HEK293 (cell line): ENCODE results near the gene LRRC7.

ENCODE experiments used
- CTCF ChIA-PET: fragments of 350-600 bp; formaldehyde crosslinking; extraction: SDS; loops from one replicate; lab custom pipeline; 2021; ENCODE audit warnings: antibody characterized with exemption; lab: Yijun Ruan, JAX
- POLR2A ChIA-PET: fragments of 300-600 bp; formaldehyde crosslinking; extraction: SDS; loops from one replicate; lab custom pipeline; 2020; ENCODE audit warnings: antibody characterized with exemption, inconsistent platforms; lab: Yijun Ruan, JAX
- H3K27ac ChIP-seq: fragments of 200-500 bp; sonication (Bioruptor generic); 2 replicates; pipeline ENCODE4 v1.5.1; 2014; ENCODE audit warnings: low read depth, low read length, control low read depth, inconsistent platforms; ENCODE audit errors: extremely low read depth
- H3K36me3 ChIP-seq, 2 experiments: fragments of 200-500 bp in 1 of 2; sonication (Bioruptor generic) in 1 of 2; 1 replicate in 1 of 2; 2 replicates in 1 of 2; pipeline ENCODE4 v1.5.1; 2014 to 2017; ENCODE audit warnings: inconsistent platforms in 2 of 2, low read length in 2 of 2; ENCODE audit not compliant: control insufficient read depth in 2 of 2, insufficient read depth in 1 of 2
- H3K4me1 ChIP-seq: fragments of 200-500 bp; sonication (Bioruptor generic); 2 replicates; pipeline ENCODE4 v1.5.1; 2014; ENCODE audit warnings: mild to moderate bottlenecking, low read length, inconsistent platforms; ENCODE audit not compliant: control insufficient read depth, insufficient read depth
- H3K4me3 ChIP-seq: 2 replicates; pipeline ENCODE4 v1.5.1; 2011; ENCODE audit warnings: low read depth, mild to moderate bottlenecking, control low read depth, low read length, moderate library complexity
- H3K9me3 ChIP-seq: fragments of 200-500 bp; sonication (Bioruptor generic); 2 replicates; pipeline ENCODE4 v1.5.1; 2014; ENCODE audit warnings: low read depth, low read length, inconsistent platforms; ENCODE audit not compliant: control insufficient read depth, insufficient read depth
- GFI1B ChIP-seq: fragments of 450-650 bp; formaldehyde crosslinking; IDR thresholded peaks from 2 replicates; pipeline ENCODE4 v1.5.1; 2016; ENCODE audit warnings: missing biosample characterization, missing genetic modification characterization
- RBAK ChIP-seq: fragments of 450-650 bp; formaldehyde crosslinking; IDR thresholded peaks from 2 replicates; pipeline ENCODE4 v1.5.1; 2016; ENCODE audit warnings: missing biosample characterization, missing genetic modification characterization
- YY2 ChIP-seq: fragments of 450-650 bp; formaldehyde crosslinking; IDR thresholded peaks from 2 replicates; pipeline ENCODE4 v1.5.1; 2016; ENCODE audit warnings: missing biosample characterization, missing genetic modification characterization
- ZBTB20 ChIP-seq: fragments of 450-650 bp; formaldehyde crosslinking; IDR thresholded peaks from 2 replicates; pipeline ENCODE4 v1.5.1; 2016; ENCODE audit warnings: missing biosample characterization, missing genetic modification characterization
- ZBTB48 ChIP-seq: fragments of 450-650 bp; formaldehyde crosslinking; IDR thresholded peaks from 2 replicates; pipeline ENCODE4 v1.5.1; 2016; ENCODE audit warnings: missing biosample characterization, missing genetic modification characterization
- ZNF266 ChIP-seq: fragments of 450-650 bp; formaldehyde crosslinking; IDR thresholded peaks from 2 replicates; pipeline ENCODE4 v1.5.1; 2016; ENCODE audit warnings: missing biosample characterization, missing genetic modification characterization, low read depth
- ZNF274 ChIP-seq, 2 experiments: fragments of 200-500 bp in 1 of 2; fragments of 450-650 bp in 1 of 2; sonication (Bioruptor generic) in 1 of 2; formaldehyde crosslinking in 1 of 2; IDR thresholded peaks; 2 replicates each; pipeline versions ENCODE4 v1.5.1 to v1.6.1; 2014 to 2016; ENCODE audit warnings: borderline replicate concordance in 1 of 2, inconsistent platforms in 1 of 2, low read length in 1 of 2, missing biosample characterization in 1 of 2, missing genetic modification characterization in 1 of 2
- ZNF391 ChIP-seq: fragments of 450-650 bp; formaldehyde crosslinking; IDR thresholded peaks from 2 replicates; pipeline ENCODE4 v1.5.1; 2016; ENCODE audit warnings: low read depth, missing biosample characterization, missing genetic modification characterization, borderline replicate concordance
- ZNF404 ChIP-seq: fragments of 450-650 bp; formaldehyde crosslinking; IDR thresholded peaks from 2 replicates; pipeline ENCODE4 v1.5.1; 2017; ENCODE audit warnings: missing biosample characterization, missing genetic modification characterization
- ZNF416 ChIP-seq: fragments of 450-650 bp; formaldehyde crosslinking; IDR thresholded peaks from 2 replicates; pipeline ENCODE4 v1.5.1; 2016; ENCODE audit warnings: missing biosample characterization, missing genetic modification characterization
- ZNF423 ChIP-seq: fragments of 450-650 bp; formaldehyde crosslinking; IDR thresholded peaks from 2 replicates; pipeline ENCODE4 v1.5.1; 2016; ENCODE audit warnings: missing biosample characterization, missing genetic modification characterization
- ZNF521 ChIP-seq: fragments of 450-650 bp; formaldehyde crosslinking; IDR thresholded peaks from 2 replicates; pipeline ENCODE4 v1.5.1; 2017; ENCODE audit warnings: missing biosample characterization, mild to moderate bottlenecking, missing genetic modification characterization
- ZNF544 ChIP-seq: fragments of 450-650 bp; formaldehyde crosslinking; IDR thresholded peaks from 2 replicates; pipeline ENCODE4 v1.5.0; 2017; ENCODE audit warnings: missing biosample characterization, missing genetic modification characterization
- ZNF610 ChIP-seq: fragments of 450-650 bp; formaldehyde crosslinking; IDR thresholded peaks from 2 replicates; pipeline ENCODE4 v1.5.1; 2016; ENCODE audit warnings: missing biosample characterization, missing genetic modification characterization, borderline replicate concordance
- ZNF660 ChIP-seq: fragments of 450-650 bp; IDR thresholded peaks from 2 replicates; pipeline ENCODE4 v1.5.1; 2018; ENCODE audit warnings: missing biosample characterization, mild to moderate bottlenecking, missing genetic modification characterization
- TF ChIP-seq, protein P1 (sequence below): fragments of 450-650 bp; formaldehyde crosslinking; conservative IDR thresholded peaks from 2 replicates; pipeline ENCODE4 v1.5.1; 2016; ENCODE audit warnings: low read depth, missing biosample characterization, missing genetic modification characterization
- TF ChIP-seq, protein P2 (sequence below): fragments of 450-650 bp; formaldehyde crosslinking; IDR thresholded peaks from 2 replicates; pipeline ENCODE4 v1.5.1; 2016; ENCODE audit warnings: missing biosample characterization, missing genetic modification characterization
- TF ChIP-seq, protein P3 (sequence below): fragments of 450-650 bp; formaldehyde crosslinking; IDR thresholded peaks from 2 replicates; pipeline ENCODE4 v1.5.1; 2016; ENCODE audit warnings: missing biosample characterization, missing genetic modification characterization

LRRC7 gene

DNA sequence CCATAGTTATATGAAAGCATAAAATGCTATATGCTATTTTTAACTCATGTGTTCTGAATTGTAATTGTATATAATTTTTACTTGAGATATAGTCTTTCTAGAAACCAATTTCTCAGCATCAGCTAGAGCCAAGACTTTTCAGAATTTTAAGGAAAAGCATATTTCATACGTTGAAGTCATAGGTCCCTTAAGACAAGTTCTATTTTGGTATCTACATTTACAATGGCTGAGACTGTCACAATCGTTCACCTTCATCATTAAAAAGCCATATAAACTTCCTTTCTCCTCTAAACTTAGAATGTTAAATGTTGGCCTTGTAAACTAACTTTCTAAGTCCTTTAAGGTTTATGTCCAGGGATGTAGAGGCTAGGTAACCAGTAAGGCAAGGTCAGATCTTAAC is 533.5 kb downstream of the LRRC7 start (continued):
- no peak for TF ChIP-seq ZNF266 (tag by site-specific recombination)
- TF ChIP-seq, protein P1, sequence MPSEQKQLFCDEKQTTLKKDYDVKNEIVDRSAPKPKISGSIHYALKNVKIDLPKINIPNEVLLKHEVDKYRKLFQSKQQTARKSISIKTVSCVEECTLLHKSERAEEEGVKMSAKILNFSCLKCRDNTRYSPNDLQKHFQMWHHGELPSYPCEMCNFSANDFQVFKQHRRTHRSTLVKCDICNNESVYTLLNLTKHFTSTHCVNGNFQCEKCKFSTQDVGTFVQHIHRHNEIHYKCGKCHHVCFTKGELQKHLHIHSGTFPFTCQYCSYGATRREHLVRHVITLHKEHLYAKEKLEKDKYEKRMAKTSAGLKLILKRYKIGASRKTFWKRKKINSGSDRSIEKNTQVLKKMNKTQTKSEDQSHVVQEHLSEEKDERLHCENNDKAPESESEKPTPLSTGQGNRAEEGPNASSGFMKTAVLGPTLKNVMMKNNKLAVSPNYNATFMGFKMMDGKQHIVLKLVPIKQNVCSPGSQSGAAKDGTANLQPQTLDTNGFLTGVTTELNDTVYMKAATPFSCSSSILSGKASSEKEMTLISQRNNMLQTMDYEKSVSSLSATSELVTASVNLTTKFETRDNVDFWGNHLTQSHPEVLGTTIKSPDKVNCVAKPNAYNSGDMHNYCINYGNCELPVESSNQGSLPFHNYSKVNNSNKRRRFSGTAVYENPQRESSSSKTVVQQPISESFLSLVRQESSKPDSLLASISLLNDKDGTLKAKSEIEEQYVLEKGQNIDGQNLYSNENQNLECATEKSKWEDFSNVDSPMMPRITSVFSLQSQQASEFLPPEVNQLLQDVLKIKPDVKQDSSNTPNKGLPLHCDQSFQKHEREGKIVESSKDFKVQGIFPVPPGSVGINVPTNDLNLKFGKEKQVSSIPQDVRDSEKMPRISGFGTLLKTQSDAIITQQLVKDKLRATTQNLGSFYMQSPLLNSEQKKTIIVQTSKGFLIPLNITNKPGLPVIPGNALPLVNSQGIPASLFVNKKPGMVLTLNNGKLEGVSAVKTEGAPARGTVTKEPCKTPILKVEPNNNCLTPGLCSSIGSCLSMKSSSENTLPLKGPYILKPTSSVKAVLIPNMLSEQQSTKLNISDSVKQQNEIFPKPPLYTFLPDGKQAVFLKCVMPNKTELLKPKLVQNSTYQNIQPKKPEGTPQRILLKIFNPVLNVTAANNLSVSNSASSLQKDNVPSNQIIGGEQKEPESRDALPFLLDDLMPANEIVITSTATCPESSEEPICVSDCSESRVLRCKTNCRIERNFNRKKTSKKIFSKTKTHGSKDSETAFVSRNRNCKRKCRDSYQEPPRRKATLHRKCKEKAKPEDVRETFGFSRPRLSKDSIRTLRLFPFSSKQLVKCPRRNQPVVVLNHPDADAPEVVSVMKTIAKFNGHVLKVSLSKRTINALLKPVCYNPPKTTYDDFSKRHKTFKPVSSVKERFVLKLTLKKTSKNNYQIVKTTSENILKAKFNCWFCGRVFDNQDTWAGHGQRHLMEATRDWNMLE (tag by site-specific recombination): no peak
- no peak for TF ChIP-seq ZNF416 (tag by site-specific recombination)
- no peak for TF ChIP-seq ZNF521 (tag by site-specific recombination)
- TF ChIP-seq ZNF544: no peak
- no peak for TF ChIP-seq ZBTB20 (tag by site-specific recombination)

DNA sequence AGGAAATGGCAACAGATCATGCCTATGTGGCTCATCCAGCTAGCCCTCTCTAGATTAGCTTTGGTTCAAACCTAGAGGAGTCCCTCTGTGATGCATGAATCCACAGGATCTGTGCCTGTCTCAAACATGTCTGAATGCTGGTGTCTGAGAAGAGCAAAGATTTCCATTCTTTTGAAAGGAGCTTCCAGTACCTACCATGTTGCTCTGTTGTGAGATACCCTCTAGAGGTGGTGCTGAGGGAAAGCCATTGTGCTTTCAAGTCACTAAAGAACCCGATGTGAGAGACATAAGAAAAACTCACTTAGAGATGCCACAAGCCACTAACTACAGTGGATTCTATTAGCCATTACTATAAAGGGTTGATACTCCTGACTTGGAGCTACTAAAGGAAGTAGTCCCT is 534.1 kb downstream of the LRRC7 start:
- H3K4me3 ChIP-seq: no peak overlapping the region
- CTCF ChIA-PET: no interaction called here
- POLR2A ChIA-PET: no interaction called here
- no peak overlapping the region for H3K27ac ChIP-seq
- no peaks in the 10 kb centered on the region for H3K9me3 ChIP-seq
- no peaks in the 10 kb centered on the region for H3K4me1 ChIP-seq
- no peaks in the 10 kb centered on the region for H3K36me3 ChIP-seq
- TF ChIP-seq YY2 (tag by site-specific recombination) (no peak), GFI1B (tag by site-specific recombination) (no peak), ZNF660 (tag by site-specific recombination) (no peak), ZNF610 (tag by site-specific recombination) (no peak), RBAK (tag by site-specific recombination) (no peak), ZNF423 (tag by site-specific recombination) (no peak), ZNF391 (no peak), ZNF274 (IDR thresholded peaks at IDR 0.05; ENCODE audit: low read length) (no peak), ZNF274 (tag by site-specific recombination; IDR thresholded peaks at IDR 0.05; ENCODE audit: borderline replicate concordance) (no peak), ZNF404 (tag by site-specific recombination) (no peak), ZBTB48 (tag by site-specific recombination) (no peak)
- TF ChIP-seq, protein P2, sequence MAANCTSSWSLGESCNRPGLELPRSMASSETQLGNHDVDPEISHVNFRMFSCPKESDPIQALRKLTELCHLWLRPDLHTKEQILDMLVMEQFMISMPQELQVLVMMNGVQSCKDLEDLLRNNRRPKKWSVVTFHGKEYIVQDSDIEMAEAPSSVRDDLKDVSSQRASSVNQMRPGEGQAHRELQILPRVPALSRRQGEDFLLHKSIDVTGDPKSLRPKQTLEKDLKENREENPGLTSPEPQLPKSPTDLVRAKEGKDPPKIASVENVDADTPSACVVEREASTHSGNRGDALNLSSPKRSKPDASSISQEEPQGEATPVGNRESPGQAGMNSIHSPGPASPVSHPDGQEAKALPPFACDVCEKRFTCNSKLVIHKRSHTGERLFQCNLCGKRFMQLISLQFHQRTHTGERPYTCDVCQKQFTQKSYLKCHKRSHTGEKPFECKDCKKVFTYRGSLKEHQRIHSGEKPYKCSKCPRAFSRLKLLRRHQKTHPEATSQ (tag by site-specific recombination): no peak
- TF ChIP-seq, protein P3, sequence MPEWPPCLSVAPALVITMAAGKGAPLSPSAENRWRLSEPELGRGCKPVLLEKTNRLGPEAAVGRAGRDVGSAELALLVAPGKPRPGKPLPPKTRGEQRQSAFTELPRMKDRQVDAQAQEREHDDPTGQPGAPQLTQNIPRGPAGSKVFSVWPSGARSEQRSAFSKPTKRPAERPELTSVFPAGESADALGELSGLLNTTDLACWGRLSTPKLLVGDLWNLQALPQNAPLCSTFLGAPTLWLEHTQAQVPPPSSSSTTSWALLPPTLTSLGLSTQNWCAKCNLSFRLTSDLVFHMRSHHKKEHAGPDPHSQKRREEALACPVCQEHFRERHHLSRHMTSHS (tag by site-specific recombination): no peak
